NT2/D1 (cell line): ENCODE measurements around the gene QSER1.
"Not testable (repeated sequence)": the region's sequence is repeated elsewhere in the genome, so short reads cannot be mapped to it uniquely, and the experiment has no call there.

Source experiments
- DNase-seq: peaks from one replicate; pipeline ENCODE4 v3.0.0-alpha.2; 2011; ENCODE audit warnings: low read depth, low spot score
- H3K27me3 ChIP-seq: 2 replicates; pipeline ENCODE4 v1.6.0; 2011; ENCODE audit warnings: mild to moderate bottlenecking; ENCODE audit not compliant: insufficient read length, insufficient read depth
- H3K36me3 ChIP-seq: 2 replicates; pipeline ENCODE4 v1.6.1; 2011; ENCODE audit warnings: mild to moderate bottlenecking, low read length, mixed read lengths; ENCODE audit not compliant: insufficient read depth, insufficient read length
- H3K4me1 ChIP-seq: 2 replicates; pipeline ENCODE4 v1.5.1; 2011; ENCODE audit not compliant: insufficient read depth, insufficient read length
- H3K4me3 ChIP-seq: 2 replicates; pipeline ENCODE4 v1.5.1; 2011; ENCODE audit warnings: low read depth; ENCODE audit not compliant: insufficient read length
- H3K9ac ChIP-seq: 2 replicates; pipeline ENCODE4 v1.6.0; 2011; ENCODE audit warnings: low read depth; ENCODE audit not compliant: insufficient read length
- H3K9me3 ChIP-seq: 2 replicates; pipeline ENCODE4 v1.5.1; 2011; ENCODE audit warnings: mild to moderate bottlenecking, low read length; ENCODE audit not compliant: insufficient read depth
- SUZ12 ChIP-seq: IDR thresholded peaks from 2 replicates; pipeline ENCODE4 v1.6.1; 2011; ENCODE audit not compliant: insufficient read length, insufficient read depth; ENCODE audit errors: extremely low read depth
- YY1 ChIP-seq: IDR thresholded peaks from 2 replicates; pipeline ENCODE4 v1.6.1; 2011; ENCODE audit not compliant: insufficient read length, insufficient read depth
- ZNF274 ChIP-seq: IDR thresholded peaks from 2 replicates; pipeline ENCODE4 v1.6.1; 2011; ENCODE audit warnings: mild to moderate bottlenecking, low read depth, low read length

Gene QSER1

DNA sequence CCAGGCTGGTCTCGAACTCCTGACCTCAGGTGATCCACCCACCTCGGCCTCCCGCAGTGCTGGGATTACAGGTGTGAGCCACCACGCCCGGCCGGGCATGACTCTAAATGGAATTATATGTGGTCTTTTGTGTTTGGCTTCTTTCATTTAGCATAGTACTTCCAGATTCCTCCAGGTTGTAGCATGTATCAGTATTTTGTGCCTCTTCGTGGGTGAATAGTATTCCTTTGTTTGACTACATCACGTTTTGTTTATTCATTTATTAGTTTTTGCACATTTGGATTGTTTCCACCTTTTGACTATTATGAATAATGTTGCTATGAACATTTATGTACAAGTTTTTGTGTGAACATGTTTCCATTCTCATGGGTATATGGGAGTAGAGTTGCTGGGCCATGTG is 24.4 kb downstream of the QSER1 start:
- H3K27me3 ChIP-seq: no peaks in the 10 kb centered on the region
- no peak for DNase-seq
- no peaks in the 10 kb centered on the region for H3K9me3 ChIP-seq
- no peak overlapping the region for H3K4me3 ChIP-seq
- TF ChIP-seq SUZ12 (no peak), ZNF274 (no peak), YY1 (no peak)
- no peak overlapping the region for H3K9ac ChIP-seq
- no peaks in the 10 kb centered on the region for H3K4me1 ChIP-seq
- peaks cover 11% of the 10 kb centered on the region for H3K36me3 ChIP-seq

DNA sequence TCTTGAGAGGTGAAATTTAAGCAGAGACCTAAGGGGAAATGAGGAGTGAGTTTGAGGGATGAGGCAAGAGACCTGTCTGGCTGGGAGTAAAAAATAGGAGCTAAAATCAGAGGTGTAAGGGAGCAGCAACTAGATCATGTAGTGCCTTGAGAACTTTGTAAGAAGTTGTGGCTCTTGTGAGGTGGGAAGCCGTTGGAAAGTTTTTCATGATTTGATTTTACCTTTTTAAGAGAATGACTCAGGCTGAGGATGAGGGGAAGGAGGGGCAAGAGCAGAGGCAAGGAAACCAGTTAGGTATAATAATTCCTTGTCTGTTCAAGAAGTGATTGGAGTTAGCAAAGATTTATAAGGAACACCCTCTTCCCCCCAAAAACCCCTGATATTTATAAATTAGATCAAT is 25.8 kb downstream of the QSER1 start:
- Histone ChIP-seq H3K4me3 (no peak overlapping the region), H3K9me3 (no peaks in the 10 kb centered on the region), H3K4me1 (no peaks in the 10 kb centered on the region), H3K9ac (no peak overlapping the region), H3K36me3 (peaks cover 5% of the 10 kb centered on the region), H3K27me3 (no peaks in the 10 kb centered on the region)
- TF ChIP-seq ZNF274 (no peak), YY1 (no peak), SUZ12 (no peak)
- no peak for DNase-seq

DNA sequence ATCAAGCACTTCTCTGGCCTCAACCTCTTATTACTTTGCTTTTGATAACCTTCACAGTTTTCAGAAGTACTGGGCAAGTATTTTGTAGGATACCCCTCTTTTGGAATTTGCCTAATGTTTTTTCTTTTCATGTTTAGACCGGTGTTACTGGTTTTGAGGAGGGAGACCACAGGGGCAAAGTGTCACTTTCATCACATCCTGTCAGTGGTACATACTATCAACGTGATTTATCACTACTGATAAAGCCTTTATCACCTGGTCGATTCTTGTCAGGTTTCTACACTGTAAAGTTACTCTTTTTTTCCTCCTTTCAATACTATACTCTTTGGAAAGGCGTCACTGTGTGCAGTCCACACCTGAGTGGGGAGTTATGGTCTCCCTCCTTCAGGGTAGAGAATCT is 26.7 kb downstream of the QSER1 start:
- TF ChIP-seq YY1 (no peak), SUZ12 (no peak), ZNF274 (no peak)
- H3K9me3 ChIP-seq: no peaks in the 10 kb centered on the region

DNA sequence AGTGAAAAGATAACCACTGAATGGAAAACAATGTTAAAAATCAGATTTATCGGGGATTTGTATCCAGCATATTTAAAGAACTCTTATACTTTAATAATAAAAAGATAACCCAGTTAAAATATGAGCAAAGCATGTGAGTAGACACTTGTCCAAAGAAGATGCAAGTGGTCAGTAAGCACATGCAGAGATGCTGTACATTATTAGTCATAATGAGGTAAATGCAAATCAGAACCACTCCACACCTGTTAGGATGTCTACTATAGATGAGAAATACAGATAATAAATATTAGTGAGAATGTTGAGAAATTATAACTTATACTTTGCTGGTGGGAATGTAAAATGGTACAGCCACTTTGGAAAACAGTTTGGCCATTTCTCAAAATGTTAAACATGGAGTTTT is 28.0 kb downstream of the QSER1 start:
- Histone ChIP-seq H3K9ac (no peak overlapping the region), H3K4me3 (no peak overlapping the region), H3K27me3 (no peaks in the 10 kb centered on the region), H3K36me3 (peaks cover 5% of the 10 kb centered on the region), H3K9me3 (no peaks in the 10 kb centered on the region), H3K4me1 (no peaks in the 10 kb centered on the region)
- no peak for DNase-seq
- TF ChIP-seq SUZ12: no peak
- TF ChIP-seq YY1: no peak
- TF ChIP-seq ZNF274: no peak

More for the DNA sequence above, 26.7 kb downstream of the QSER1 start:
- Histone ChIP-seq H3K9ac (no peak overlapping the region), H3K4me1 (no peaks in the 10 kb centered on the region), H3K4me3 (no peak overlapping the region), H3K36me3 (peaks cover 5% of the 10 kb centered on the region), H3K27me3 (no peaks in the 10 kb centered on the region)
- no peak for DNase-seq

DNA sequence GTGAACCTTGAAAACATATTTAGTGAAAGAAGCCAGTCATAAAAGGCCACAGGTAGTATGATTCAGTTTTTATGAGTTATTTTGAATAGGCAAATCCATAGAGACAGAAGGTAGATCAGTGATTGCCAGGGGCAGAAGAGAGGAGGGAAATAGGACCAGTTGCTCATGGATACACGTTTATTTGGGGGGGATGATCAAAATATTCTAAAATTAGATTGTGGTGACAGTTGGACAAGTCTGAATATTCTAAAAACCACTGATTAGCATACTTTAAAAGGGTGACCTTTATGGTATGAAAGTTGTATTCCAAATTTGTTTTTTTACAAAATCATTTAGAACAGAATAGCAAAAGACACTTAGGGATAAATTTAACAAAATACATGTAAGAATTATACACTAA is 28.6 kb downstream of the QSER1 start:
- no peaks in the 10 kb centered on the region for H3K4me1 ChIP-seq
- DNase-seq: no peak
- no peaks in the 10 kb centered on the region for H3K9me3 ChIP-seq
- no peaks in the 10 kb centered on the region for H3K27me3 ChIP-seq
- H3K36me3 ChIP-seq: peaks cover 5% of the 10 kb centered on the region
- no peak overlapping the region for H3K9ac ChIP-seq
- TF ChIP-seq ZNF274: no peak
- TF ChIP-seq YY1: no peak
- TF ChIP-seq SUZ12: no peak
- H3K4me3 ChIP-seq: no peak overlapping the region

DNA sequence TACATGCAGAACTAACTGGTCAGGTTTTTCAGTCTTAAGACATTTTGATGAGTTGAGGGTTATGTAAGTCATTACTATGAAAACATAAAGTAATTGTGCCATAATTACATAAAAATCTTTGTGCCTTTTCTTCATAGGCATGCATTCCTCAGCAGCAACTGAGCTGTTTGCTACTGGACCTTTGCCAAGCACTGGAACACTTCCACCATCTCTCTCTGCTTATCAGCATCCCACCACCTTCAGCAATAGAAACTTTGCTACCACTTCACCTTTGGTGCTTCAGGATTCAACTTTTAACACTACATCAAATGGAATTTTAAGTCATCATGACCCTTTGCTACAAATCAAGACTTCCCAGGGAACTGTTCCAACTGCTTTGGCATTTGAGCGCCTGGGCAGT is 39.0 kb downstream of the QSER1 start:
- H3K9ac ChIP-seq: no peak overlapping the region
- DNase-seq: no peak
- no peaks in the 10 kb centered on the region for H3K27me3 ChIP-seq
- TF ChIP-seq YY1 (no peak), SUZ12 (no peak), ZNF274 (no peak)
- no peaks in the 10 kb centered on the region for H3K9me3 ChIP-seq
- no peaks in the 10 kb centered on the region for H3K4me1 ChIP-seq
- H3K4me3 ChIP-seq: no peak overlapping the region
- peaks cover 71% of the 10 kb centered on the region for H3K36me3 ChIP-seq

DNA sequence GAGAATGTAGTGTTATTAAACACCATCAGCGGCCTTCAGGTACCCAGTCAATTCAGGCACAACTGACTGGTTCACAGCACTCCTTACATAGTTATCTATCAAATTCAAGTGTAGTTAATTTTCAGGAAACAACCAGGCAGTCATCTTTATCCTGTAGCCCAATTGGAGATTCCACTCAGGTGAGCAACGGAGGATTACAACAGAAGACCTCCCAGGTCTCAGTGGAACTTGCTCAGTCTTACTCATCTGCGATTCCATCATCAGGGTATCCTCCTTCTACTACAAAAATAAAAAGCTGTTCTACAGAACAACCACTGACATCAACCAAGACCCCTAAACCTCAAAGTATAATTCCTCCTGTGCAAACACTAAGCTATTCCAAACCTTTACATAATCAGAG is 39.6 kb downstream of the QSER1 start:
- Histone ChIP-seq H3K4me1 (no peaks in the 10 kb centered on the region), H3K4me3 (no peak overlapping the region), H3K9ac (no peak overlapping the region), H3K36me3 (peaks cover 76% of the 10 kb centered on the region), H3K27me3 (no peaks in the 10 kb centered on the region), H3K9me3 (no peaks in the 10 kb centered on the region)
- no peak for DNase-seq
- TF ChIP-seq ZNF274 (no peak), YY1 (no peak), SUZ12 (no peak)

DNA sequence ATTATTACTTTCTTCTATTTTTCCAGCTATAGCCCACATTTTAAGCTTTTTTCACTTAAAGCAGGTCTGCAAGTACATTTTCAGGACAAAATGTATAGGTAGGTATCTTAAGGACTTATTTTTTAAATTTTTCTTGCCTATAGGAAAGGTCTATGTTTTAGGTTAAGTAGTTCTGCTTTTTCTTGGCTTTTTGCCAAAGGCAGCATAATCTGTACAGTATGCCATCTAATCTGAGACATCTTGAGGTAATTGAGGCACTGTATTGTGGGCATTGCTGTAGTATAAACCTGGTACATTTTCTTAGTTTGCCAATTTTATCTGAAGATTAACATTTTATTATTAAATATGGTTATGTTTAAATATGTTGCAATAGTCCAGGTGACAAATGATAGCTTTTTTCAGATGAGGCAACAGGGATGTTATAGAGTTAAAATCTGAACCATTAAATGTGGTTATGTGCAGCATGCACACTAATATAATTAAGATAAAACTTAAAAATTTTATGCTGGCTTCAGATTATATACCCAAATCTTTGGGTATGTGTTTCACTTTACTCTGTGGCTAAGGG is 42.9 kb downstream of the QSER1 start:
- H3K4me1 ChIP-seq: no peaks in the 10 kb centered on the region
- no peak overlapping the region for H3K9ac ChIP-seq
- H3K4me3 ChIP-seq: no peak overlapping the region
- no peaks in the 10 kb centered on the region; the same call in 1 of the 2 replicates for H3K9me3 ChIP-seq
- DNase-seq: no peak
- H3K36me3 ChIP-seq: peaks cover 78% of the 10 kb centered on the region
- TF ChIP-seq ZNF274 (no peak), SUZ12 (no peak), YY1 (no peak)
- no peaks in the 10 kb centered on the region for H3K27me3 ChIP-seq

DNA sequence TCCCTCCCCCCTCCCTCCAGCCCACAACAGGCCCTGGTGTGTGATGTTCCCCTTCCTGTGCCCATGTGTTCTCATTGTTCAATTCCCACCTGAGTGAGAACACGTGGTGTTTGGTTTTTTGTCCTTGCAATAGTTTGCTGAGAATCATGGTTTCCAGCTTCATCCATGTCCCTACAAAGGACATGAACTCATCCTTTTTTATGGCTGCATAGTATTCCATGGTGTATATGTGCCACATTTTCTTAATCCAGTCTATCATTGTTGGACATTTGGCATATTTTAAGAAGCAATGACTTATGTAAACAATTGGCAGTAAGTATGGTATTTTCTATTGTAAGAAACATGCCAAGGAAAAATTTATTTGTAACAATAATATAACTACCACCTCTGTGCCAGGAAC is 43.6 kb downstream of the QSER1 start:
- not testable (repeated sequence) for H3K4me3 ChIP-seq, H3K4me1 ChIP-seq, DNase-seq, H3K27me3 ChIP-seq, H3K9me3 ChIP-seq, H3K9ac ChIP-seq
- H3K36me3 ChIP-seq: peaks cover 74% of the 10 kb centered on the region

DNA sequence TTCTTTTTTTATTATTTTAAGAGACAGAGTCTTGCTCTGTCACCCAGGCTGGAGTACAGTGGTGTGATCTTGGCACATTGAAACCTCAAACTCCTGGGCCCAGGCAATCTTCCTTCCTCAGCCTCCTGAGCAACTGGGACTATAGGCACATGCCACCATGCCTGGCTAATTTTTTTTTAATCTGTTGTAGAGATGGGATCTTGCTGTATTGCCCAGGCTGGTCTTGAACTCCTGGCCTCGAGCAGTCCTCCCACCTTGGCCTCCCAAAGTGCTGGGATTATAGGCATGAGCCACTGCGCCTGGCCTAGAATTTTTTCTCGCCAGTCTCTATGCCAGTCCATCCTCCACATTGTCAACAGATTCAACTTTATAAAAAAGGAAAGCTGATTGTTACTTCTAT is 44.7 kb downstream of the QSER1 start:
- H3K9ac ChIP-seq, DNase-seq, H3K4me1 ChIP-seq, H3K9me3 ChIP-seq, H3K4me3 ChIP-seq, H3K27me3 ChIP-seq: not testable (repeated sequence)
- H3K36me3 ChIP-seq: peaks cover 63% of the 10 kb centered on the region
